GM12864 (cell line): ENCODE results near the gene ENPP3.

Source experiments
- DNase-seq: peaks from one replicate; pipeline ENCODE4 v3.0.0-alpha.2; 2011; ENCODE audit warnings: low read depth
- H3K4me3 ChIP-seq: 2 replicates; pipeline ENCODE4 v1.5.1; 2011; ENCODE audit warnings: mild to moderate bottlenecking, low read depth, low read length, control low read depth
- CTCF ChIP-seq: IDR thresholded peaks from 2 replicates; pipeline ENCODE4 v1.5.1; 2011; ENCODE audit warnings: low read depth, mild to moderate bottlenecking, moderate library complexity, low read length, control low read depth, inconsistent platforms; ENCODE audit errors: missing control alignments

ENPP3 gene

GRCh38 chr6:131721161-131721560 lies 84.1 kb downstream of the ENPP3 start:
- TF ChIP-seq CTCF, result no peak
- H3K4me3 ChIP-seq, result no peak overlapping the region
- no peak for DNase-seq

GRCh38 chr6:131724114-131724513 lies 87.0 kb downstream of the ENPP3 start:
- TF ChIP-seq CTCF, result no peak
- no peak overlapping the region for H3K4me3 ChIP-seq
- no peak for DNase-seq

- no peak for DNase-seq
- no peak overlapping the region for H3K4me3 ChIP-seq
- no peak for TF ChIP-seq CTCF
Measured at GRCh38 chr6:131727467-131727866, 90.4 kb downstream of the ENPP3 start.

- H3K4me3 ChIP-seq, result no peak overlapping the region
- no peak for TF ChIP-seq CTCF
- no peak for DNase-seq
Measured at GRCh38 chr6:131727868-131728267, 90.8 kb downstream of the ENPP3 start.

- no peak overlapping the region for H3K4me3 ChIP-seq
- DNase-seq, result no peak
- no peak for TF ChIP-seq CTCF
Measured at GRCh38 chr6:131728296-131728939, 91.3 kb downstream of the ENPP3 start.

- DNase-seq, result no peak
- H3K4me3 ChIP-seq, result no peak overlapping the region
- TF ChIP-seq CTCF, result no peak
Measured at GRCh38 chr6:131729550-131729949, 92.4 kb downstream of the ENPP3 start.

GRCh38 chr6:131730264-131730663 lies 93.2 kb downstream of the ENPP3 start:
- no peak for DNase-seq
- H3K4me3 ChIP-seq, result no peak overlapping the region
- no peak for TF ChIP-seq CTCF
